Measurements from ENCODE around the gene KDM4B.

Gene KDM4B

DNA sequence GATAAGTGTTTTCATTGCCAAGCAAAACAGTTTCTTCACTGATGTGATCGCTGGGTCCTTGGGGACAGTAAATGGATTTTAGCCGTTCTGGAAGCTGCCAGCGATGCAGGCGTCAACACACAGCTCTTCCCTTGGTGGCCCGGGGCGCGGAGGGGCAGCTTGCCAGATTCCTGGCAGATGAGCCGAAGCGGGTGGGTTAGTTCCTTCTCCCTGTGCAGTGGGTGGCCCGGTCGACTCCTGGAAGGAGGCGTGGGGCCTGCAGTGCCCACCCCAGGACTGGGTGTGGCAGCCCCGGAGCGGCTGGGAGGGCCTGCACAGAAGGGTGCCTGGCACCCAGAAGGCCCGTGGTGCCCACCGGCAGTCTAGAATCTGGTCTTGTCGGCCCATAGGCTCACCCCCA lies 69.0 kb downstream of the KDM4B start:
- Histone ChIP-seq H4K20me1 (ENCODE audit: insufficient read depth, low read length) (peaks cover 57% of the 10 kb centered on the region), H3K4me2 (ENCODE audit: insufficient read depth, low read length) (no peak overlapping the region), H3K4me3 (ENCODE audit: low read depth in 1 of 2, low read length in 2 of 2) (no peak overlapping the region), H3K9me3 (ENCODE audit: insufficient read depth, low read length, severe bottlenecking) (no peaks in the 10 kb centered on the region), H2AFZ (ENCODE audit: low read depth, low read length) (no peak overlapping the region), H3K9ac (ENCODE audit: low read depth, low read length) (no peak overlapping the region), H3K27ac (ENCODE audit: low read length) (no peak overlapping the region), H3K4me1 (ENCODE audit: insufficient read depth, low read length) (no peaks in the 10 kb centered on the region), H3K79me2 (ENCODE audit: insufficient read depth, low read length) (peaks cover 39% of the 10 kb centered on the region), H3K27me3 (ENCODE audit: insufficient read depth, low read length, poor library complexity) (no peaks in the 10 kb centered on the region), H3K36me3 (ENCODE audit: insufficient read depth, low read length) (peaks cover 90% of the 10 kb centered on the region)
- ATAC-seq (ENCODE audit: insufficient read depth, low read depth) (no peak), DNase-seq (no peak)
- TF ChIP-seq EZH2 (IDR thresholded peaks at IDR 0.05; ENCODE audit: borderline replicate concordance, low read depth, low read length, severe bottlenecking) = no peak
- TF ChIP-seq, protein P1, sequence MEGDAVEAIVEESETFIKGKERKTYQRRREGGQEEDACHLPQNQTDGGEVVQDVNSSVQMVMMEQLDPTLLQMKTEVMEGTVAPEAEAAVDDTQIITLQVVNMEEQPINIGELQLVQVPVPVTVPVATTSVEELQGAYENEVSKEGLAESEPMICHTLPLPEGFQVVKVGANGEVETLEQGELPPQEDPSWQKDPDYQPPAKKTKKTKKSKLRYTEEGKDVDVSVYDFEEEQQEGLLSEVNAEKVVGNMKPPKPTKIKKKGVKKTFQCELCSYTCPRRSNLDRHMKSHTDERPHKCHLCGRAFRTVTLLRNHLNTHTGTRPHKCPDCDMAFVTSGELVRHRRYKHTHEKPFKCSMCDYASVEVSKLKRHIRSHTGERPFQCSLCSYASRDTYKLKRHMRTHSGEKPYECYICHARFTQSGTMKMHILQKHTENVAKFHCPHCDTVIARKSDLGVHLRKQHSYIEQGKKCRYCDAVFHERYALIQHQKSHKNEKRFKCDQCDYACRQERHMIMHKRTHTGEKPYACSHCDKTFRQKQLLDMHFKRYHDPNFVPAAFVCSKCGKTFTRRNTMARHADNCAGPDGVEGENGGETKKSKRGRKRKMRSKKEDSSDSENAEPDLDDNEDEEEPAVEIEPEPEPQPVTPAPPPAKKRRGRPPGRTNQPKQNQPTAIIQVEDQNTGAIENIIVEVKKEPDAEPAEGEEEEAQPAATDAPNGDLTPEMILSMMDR (IDR thresholded peaks at IDR 0.05; ENCODE audit: borderline replicate concordance, extremely low read depth, low read length, poor library complexity, severe bottlenecking) = no peak

DNA sequence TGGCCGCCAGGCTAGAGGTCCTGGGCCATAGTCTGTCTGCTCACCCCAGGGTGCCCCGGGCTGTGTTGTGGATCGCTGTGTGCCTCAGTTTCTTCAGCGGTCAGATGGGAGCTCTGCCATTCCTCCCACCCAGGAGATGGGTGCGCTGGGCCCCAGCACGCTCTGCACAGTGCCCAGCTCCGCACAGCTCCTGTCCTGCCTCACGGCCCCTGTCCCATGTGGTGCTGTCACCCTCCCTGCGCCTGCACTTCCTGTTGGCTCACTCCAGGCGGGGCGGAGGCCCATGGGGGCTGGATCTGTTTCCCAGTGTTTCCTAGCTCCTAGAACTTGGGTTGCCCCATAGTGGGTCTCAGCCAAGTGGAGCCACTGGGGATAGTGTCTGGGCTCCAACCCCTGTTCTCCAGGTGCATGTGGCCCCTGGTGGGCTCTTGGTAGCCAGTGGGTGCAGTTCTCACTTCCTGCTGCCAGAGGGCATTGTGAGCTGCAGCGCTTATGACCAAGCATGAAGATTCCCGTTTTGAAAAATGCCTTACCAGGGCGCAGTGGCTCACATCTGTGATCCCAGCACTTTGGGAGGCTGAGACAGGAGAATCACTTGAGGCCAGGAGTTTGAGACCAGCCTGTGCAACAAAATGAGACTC lies 69.8 kb downstream of the KDM4B start:
- Histone ChIP-seq H3K27ac (ENCODE audit: low read length) (peak overlapping the region; percentile 2; the same call in 1 of the 2 replicates), H4K20me1 (ENCODE audit: insufficient read depth, low read length) (peaks cover 59% of the 10 kb centered on the region), H3K4me2 (ENCODE audit: insufficient read depth, low read length) (no peak overlapping the region), H3K27me3 (ENCODE audit: insufficient read depth, low read length, poor library complexity) (no peaks in the 10 kb centered on the region), H2AFZ (ENCODE audit: low read depth, low read length) (no peak overlapping the region), H3K9me3 (ENCODE audit: insufficient read depth, low read length, severe bottlenecking) (no peaks in the 10 kb centered on the region), H3K79me2 (ENCODE audit: insufficient read depth, low read length) (peaks cover 34% of the 10 kb centered on the region), H3K36me3 (ENCODE audit: insufficient read depth, low read length) (peaks cover 88% of the 10 kb centered on the region), H3K4me3 (ENCODE audit: low read depth in 1 of 2, low read length in 2 of 2) (no peak overlapping the region), H3K4me1 (ENCODE audit: insufficient read depth, low read length) (no peaks in the 10 kb centered on the region), H3K9ac (ENCODE audit: low read depth, low read length) (no peak overlapping the region)
- ATAC-seq (ENCODE audit: insufficient read depth, low read depth) (peak; percentile 75), DNase-seq (peak; percentile 45)
- no peak for TF ChIP-seq EZH2 (IDR thresholded peaks at IDR 0.05; ENCODE audit: borderline replicate concordance, low read depth, low read length, severe bottlenecking)
- TF ChIP-seq, protein P1 (IDR thresholded peaks at IDR 0.05; ENCODE audit: borderline replicate concordance, extremely low read depth, low read length, poor library complexity, severe bottlenecking) = peak; percentile 60

DNA sequence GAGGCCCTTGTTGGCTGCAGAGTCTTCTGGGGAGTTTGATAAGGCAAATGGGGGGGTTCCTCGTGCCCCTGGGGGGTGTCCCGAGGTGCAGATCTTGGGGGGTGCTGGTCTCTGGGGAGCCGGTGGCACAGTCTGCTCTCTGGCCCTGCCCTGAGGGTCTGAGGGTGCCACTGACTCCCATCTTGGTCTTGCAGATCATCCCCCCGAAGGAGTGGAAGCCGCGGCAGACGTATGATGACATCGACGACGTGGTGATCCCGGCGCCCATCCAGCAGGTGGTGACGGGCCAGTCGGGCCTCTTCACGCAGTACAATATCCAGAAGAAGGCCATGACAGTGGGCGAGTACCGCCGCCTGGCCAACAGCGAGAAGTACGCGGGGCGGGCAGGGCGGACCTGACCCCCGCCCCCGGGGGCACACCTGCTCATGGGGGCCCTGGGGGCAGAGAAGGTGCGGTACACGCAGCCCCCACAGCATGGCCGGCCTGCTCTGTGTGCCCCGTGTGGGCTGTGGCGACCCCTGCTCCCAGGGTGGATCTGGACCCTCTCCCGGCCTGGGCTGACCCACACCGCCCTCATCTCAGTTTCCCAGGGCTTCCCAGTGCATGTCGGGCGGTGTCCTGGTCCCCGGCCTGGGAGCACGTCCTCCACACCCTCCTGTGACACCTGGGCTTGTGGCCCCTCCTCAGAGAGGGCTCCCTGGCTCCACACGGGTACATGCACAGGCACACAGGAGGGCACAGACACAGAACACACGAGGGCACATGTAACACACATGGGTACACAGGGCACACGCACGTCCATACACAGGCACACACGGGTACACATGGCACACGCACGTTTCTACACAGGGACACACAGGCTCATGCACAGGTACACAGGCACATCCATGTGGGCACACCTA lies 71.0 kb downstream of the KDM4B start:
- no peak overlapping the region for H3K27ac ChIP-seq (ENCODE audit: low read length)
- ATAC-seq (ENCODE audit: insufficient read depth, low read depth) (no peak), DNase-seq (no peak)
- no peak overlapping the region for H2AFZ ChIP-seq (ENCODE audit: low read depth, low read length)
- peaks cover 82% of the 10 kb centered on the region for H3K36me3 ChIP-seq (ENCODE audit: insufficient read depth, low read length)
- H3K4me2 ChIP-seq (ENCODE audit: insufficient read depth, low read length) = no peak overlapping the region
- H3K79me2 ChIP-seq (ENCODE audit: insufficient read depth, low read length) = peaks cover 25% of the 10 kb centered on the region
- H4K20me1 ChIP-seq (ENCODE audit: insufficient read depth, low read length) = peaks cover 54% of the 10 kb centered on the region
- no peak overlapping the region for H3K4me3 ChIP-seq (ENCODE audit: low read depth in 1 of 2, low read length in 2 of 2)
- H3K27me3 ChIP-seq (ENCODE audit: insufficient read depth, low read length, poor library complexity) = no peaks in the 10 kb centered on the region
- H3K9ac ChIP-seq (ENCODE audit: low read depth, low read length) = no peak overlapping the region
- no peaks in the 10 kb centered on the region for H3K4me1 ChIP-seq (ENCODE audit: insufficient read depth, low read length)
- H3K9me3 ChIP-seq (ENCODE audit: insufficient read depth, low read length, severe bottlenecking) = no peaks in the 10 kb centered on the region
- TF ChIP-seq EZH2 (IDR thresholded peaks at IDR 0.05; ENCODE audit: borderline replicate concordance, low read depth, low read length, severe bottlenecking) = no peak
- TF ChIP-seq, protein P1 (IDR thresholded peaks at IDR 0.05; ENCODE audit: borderline replicate concordance, extremely low read depth, low read length, poor library complexity, severe bottlenecking) = no peak

Measured in DND-41 (cell line).